WTC11 (cell line): ENCODE data around the gene GALNT7. TPM values are rescaled to one million over a fixed set of nuclear protein-coding genes. Genes with fewer than 3 reads are reported as not detected.

Experiments used
- ATAC-seq: fragments of 200-7000 bp; cut with Tn5 transposase; 2 replicates; pipeline ENCODE4 v1.10.0; 2021; ENCODE audit warnings: mild to moderate bottlenecking, moderate library complexity
- CTCF ChIA-PET: fragments of 300-600 bp; sonication (Branson Sonifier 250); formaldehyde crosslinking; loops from one replicate; lab custom pipeline; 2021; ENCODE audit warnings: antibody characterized with exemption; lab: Charles Lee
- POLR2A ChIA-PET: fragments of 350-600 bp; sonication (Branson Sonifier 250); formaldehyde crosslinking; loops from one replicate; lab custom pipeline; 2021; ENCODE audit warnings: antibody characterized with exemption; lab: Charles Lee
- DNase-seq: peaks from one replicate; pipeline ENCODE4 v3.0.0; 2021; ENCODE audit warnings: low spot score
- H3K27ac Mint-ChIP-seq: 2 replicates; pipeline ENCODE4 v1.8.0; 2021; ENCODE audit warnings: mixed read lengths
- H3K27me3 Mint-ChIP-seq: 2 replicates; pipeline ENCODE4 v1.8.0; 2021; ENCODE audit warnings: low read depth, mild to moderate bottlenecking, moderate library complexity, mixed read lengths
- H3K36me3 Mint-ChIP-seq: 2 replicates; pipeline ENCODE4 v1.8.0; 2021; ENCODE audit warnings: mixed read lengths
- H3K4me1 Mint-ChIP-seq: 2 replicates; pipeline ENCODE4 v1.8.0; 2022; ENCODE audit warnings: mixed read lengths
- H3K4me3 Mint-ChIP-seq: 2 replicates; pipeline ENCODE4 v1.8.0; 2021; ENCODE audit warnings: mild to moderate bottlenecking, moderate library complexity, mixed read lengths
- H3K9me3 Mint-ChIP-seq: 2 replicates; pipeline ENCODE4 v1.8.0; 2021; ENCODE audit warnings: mixed read lengths
- AR ChIP-seq: fragments of 250-450 bp; sonication (Bioruptor Pico); IDR thresholded peaks from 2 replicates; pipeline ENCODE4 v1.9.0; 2021; ENCODE audit warnings: mild to moderate bottlenecking
- EMX1 ChIP-seq: fragments of 250-450 bp; sonication (Bioruptor Pico); IDR thresholded peaks from 2 replicates; pipeline ENCODE4 v1.8.0; 2021; ENCODE audit warnings: mild to moderate bottlenecking
- ERG ChIP-seq: fragments of 250-450 bp; sonication (Bioruptor Pico); IDR thresholded peaks from 2 replicates; pipeline ENCODE4 v1.8.0; 2021; ENCODE audit warnings: mild to moderate bottlenecking
- ESRRA ChIP-seq: sonication (generic); formaldehyde crosslinking; IDR thresholded peaks from 2 replicates; pipeline ENCODE4 v1.8.1; 2022; ENCODE audit warnings: mild to moderate bottlenecking, missing genetic modification reagents, borderline replicate concordance
- FOXK1 ChIP-seq: sonication (generic); formaldehyde crosslinking; IDR thresholded peaks from 2 replicates; pipeline ENCODE4 v1.8.0; 2022; ENCODE audit warnings: mild to moderate bottlenecking, moderate library complexity, missing genetic modification reagents
- IRF2 ChIP-seq: sonication (generic); formaldehyde crosslinking; IDR thresholded peaks from 2 replicates; pipeline ENCODE4 v1.8.0; 2022; ENCODE audit warnings: low read depth, missing genetic modification reagents, borderline replicate concordance
- JUN ChIP-seq: sonication (generic); formaldehyde crosslinking; IDR thresholded peaks from 2 replicates; pipeline ENCODE4 v1.8.0; 2023; ENCODE audit warnings: mild to moderate bottlenecking, missing genetic modification reagents
- OVOL2 ChIP-seq: fragments of 250-450 bp; sonication (Bioruptor Pico); IDR thresholded peaks from 2 replicates; pipeline ENCODE4 v1.9.0; 2021; ENCODE audit warnings: mild to moderate bottlenecking, borderline replicate concordance
- SP1 ChIP-seq: sonication (generic); formaldehyde crosslinking; conservative IDR thresholded peaks from 2 replicates; pipeline ENCODE4 v1.8.1; 2022; ENCODE audit warnings: missing genetic modification reagents
- TP53 ChIP-seq: sonication (generic); formaldehyde crosslinking; IDR thresholded peaks from 2 replicates; pipeline ENCODE4 v1.8.1; 2023; ENCODE audit warnings: mild to moderate bottlenecking, missing genetic modification reagents
- ZMAT4 ChIP-seq: fragments of 250-450 bp; sonication (Bioruptor Pico); IDR thresholded peaks from 2 replicates; pipeline ENCODE4 v1.9.0; 2021; ENCODE audit warnings: mild to moderate bottlenecking
- ZNF219 ChIP-seq: sonication (generic); formaldehyde crosslinking; IDR thresholded peaks from 2 replicates; pipeline ENCODE4 v1.8.0; 2023; ENCODE audit warnings: missing genetic modification reagents, mild to moderate bottlenecking, borderline replicate concordance
- total RNA-seq: library from RNA; stranded (reverse); gene quantifications from 3 replicates; pipeline ENCODE4 v1.2.3, GENCODE V29; 2021
- TF ChIP-seq, protein P1 (sequence below): fragments of 250-450 bp; sonication (Bioruptor Pico); conservative IDR thresholded peaks from 2 replicates; pipeline ENCODE4 v1.9.0; 2021; ENCODE audit warnings: mild to moderate bottlenecking
- TF ChIP-seq, protein P2 (sequence below): sonication (generic); formaldehyde crosslinking; IDR thresholded peaks from 2 replicates; pipeline ENCODE4 v1.8.1; 2022; ENCODE audit warnings: low read depth, missing genetic modification reagents, borderline replicate concordance
- TF ChIP-seq, protein P3 (sequence below): sonication (generic); formaldehyde crosslinking; IDR thresholded peaks from 2 replicates; pipeline ENCODE4 v1.8.0; 2022; ENCODE audit warnings: mild to moderate bottlenecking, missing genetic modification reagents
- TF ChIP-seq, protein P4 (sequence below): sonication (generic); formaldehyde crosslinking; IDR thresholded peaks from 2 replicates; pipeline ENCODE4 v1.8.1; 2023; ENCODE audit warnings: mild to moderate bottlenecking, missing genetic modification reagents, moderate library complexity
- TF ChIP-seq, protein P5 (sequence below): fragments of 250-450 bp; sonication (Bioruptor Pico); IDR thresholded peaks from 2 replicates; pipeline ENCODE4 v1.9.0; 2021; ENCODE audit warnings: moderate library complexity, mild to moderate bottlenecking, inconsistent platforms, borderline replicate concordance

GALNT7 gene
- total RNA-seq, 1 experiment from 2014 or later, result 86.9 TPM

- CTCF ChIA-PET, result interaction anchor here (0.9 to 3.3 kb wide), 2 partner anchors 35 to 51 kb away, joined by 4 to 24 read pairs; no protein-coding TSS in a partner anchor
Measured at GRCh38 chr4:173265751-173266150, 97.1 kb downstream of the GALNT7 start.

More at GRCh38 chr4:173265751-173266150, 97.1 kb downstream of the GALNT7 start:
- no peaks in the 10 kb centered on the region for H3K9me3 Mint-ChIP-seq
- DNase-seq (no peak), ATAC-seq (no peak)
- POLR2A ChIA-PET, result no interaction called here
- TF ChIP-seq FOXK1 (CRISPR knock-in tag) (no peak), ERG (CRISPR knock-in tag) (no peak), IRF2 (CRISPR knock-in tag) (no peak), ZMAT4 (CRISPR knock-in tag) (no peak), EMX1 (CRISPR knock-in tag) (no peak), ESRRA (CRISPR knock-in tag) (no peak), JUN (no peak), ZNF219 (CRISPR knock-in tag) (no peak), SP1 (CRISPR knock-in tag) (no peak), TP53 (CRISPR knock-in tag) (no peak), AR (CRISPR knock-in tag) (no peak), OVOL2 (CRISPR knock-in tag) (no peak)
- TF ChIP-seq, protein P1, sequence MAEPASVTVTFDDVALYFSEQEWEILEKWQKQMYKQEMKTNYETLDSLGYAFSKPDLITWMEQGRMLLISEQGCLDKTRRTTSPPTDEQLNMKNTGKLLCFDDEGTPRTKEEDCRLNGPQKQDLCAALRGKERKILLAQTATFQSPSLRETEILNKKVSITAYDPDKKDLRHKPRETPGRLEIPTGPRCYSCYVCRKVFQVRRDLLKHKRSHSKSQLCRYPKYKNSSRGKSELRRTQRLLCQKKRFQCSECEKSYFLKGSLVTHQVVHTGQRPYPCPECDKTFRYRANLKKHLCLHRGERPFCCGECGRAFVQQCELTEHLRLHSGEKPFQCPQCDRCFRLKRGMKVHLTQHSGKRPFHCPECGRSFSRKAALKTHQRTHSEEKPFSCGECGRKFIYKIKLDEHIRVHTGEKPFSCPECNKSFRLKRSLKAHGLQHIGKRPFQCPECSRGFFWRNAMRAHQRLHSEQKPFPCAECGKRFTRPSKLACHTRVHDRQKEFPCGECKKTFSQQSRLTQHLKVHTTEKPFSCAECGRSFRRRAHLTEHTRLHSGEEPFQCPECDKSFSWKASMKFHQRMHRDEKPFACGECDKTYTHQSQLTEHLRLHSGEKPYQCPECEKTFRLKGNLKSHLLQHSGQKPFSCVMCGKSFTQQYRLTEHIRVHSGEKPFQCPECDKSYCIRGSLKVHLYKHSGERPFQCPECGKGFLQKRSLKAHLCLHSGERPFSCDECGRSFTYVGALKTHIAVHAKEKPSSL (CRISPR knock-in tag), result no peak
- TF ChIP-seq, protein P2, sequence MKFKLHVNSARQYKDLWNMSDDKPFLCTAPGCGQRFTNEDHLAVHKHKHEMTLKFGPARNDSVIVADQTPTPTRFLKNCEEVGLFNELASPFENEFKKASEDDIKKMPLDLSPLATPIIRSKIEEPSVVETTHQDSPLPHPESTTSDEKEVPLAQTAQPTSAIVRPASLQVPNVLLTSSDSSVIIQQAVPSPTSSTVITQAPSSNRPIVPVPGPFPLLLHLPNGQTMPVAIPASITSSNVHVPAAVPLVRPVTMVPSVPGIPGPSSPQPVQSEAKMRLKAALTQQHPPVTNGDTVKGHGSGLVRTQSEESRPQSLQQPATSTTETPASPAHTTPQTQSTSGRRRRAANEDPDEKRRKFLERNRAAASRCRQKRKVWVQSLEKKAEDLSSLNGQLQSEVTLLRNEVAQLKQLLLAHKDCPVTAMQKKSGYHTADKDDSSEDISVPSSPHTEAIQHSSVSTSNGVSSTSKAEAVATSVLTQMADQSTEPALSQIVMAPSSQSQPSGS (CRISPR knock-in tag), result no peak
- TF ChIP-seq, protein P3, sequence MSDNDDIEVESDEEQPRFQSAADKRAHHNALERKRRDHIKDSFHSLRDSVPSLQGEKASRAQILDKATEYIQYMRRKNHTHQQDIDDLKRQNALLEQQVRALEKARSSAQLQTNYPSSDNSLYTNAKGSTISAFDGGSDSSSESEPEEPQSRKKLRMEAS (CRISPR knock-in tag), result no peak
- TF ChIP-seq, protein P4, sequence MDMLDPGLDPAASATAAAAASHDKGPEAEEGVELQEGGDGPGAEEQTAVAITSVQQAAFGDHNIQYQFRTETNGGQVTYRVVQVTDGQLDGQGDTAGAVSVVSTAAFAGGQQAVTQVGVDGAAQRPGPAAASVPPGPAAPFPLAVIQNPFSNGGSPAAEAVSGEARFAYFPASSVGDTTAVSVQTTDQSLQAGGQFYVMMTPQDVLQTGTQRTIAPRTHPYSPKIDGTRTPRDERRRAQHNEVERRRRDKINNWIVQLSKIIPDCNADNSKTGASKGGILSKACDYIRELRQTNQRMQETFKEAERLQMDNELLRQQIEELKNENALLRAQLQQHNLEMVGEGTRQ (CRISPR knock-in tag), result no peak
- TF ChIP-seq, protein P5, sequence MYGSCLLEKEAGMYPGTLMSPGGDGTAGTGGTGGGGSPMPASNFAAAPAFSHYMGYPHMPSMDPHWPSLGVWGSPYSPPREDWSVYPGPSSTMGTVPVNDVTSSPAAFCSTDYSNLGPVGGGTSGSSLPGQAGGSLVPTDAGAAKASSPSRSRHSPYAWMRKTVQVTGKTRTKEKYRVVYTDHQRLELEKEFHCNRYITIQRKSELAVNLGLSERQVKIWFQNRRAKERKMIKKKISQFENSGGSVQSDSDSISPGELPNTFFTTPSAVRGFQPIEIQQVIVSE (CRISPR knock-in tag), result no peak
- TF ChIP-seq, all 79 proteins: peak for 0
- Mint-ChIP-seq H3K27ac (peak overlapping the region; percentile 37; the same call in 1 of the 2 replicates), H3K27me3 (no peaks in the 10 kb centered on the region), H3K4me3 (no peak overlapping the region), H3K36me3 (peaks cover 5% of the 10 kb centered on the region; the same call in 1 of the 2 replicates), H3K4me1 (peaks cover 48% of the 10 kb centered on the region)
